BE2C (cell line): Measurements from ENCODE around the gene PALMD.

Experiments
- DNase-seq: peaks from one replicate; pipeline ENCODE4 v3.0.0-alpha.2; 2020
- H3K27me3 ChIP-seq: fragments of 250-450 bp; sonication (Bioruptor Pico); 2 replicates; pipeline ENCODE4 v1.5.1; 2020; ENCODE audit warnings: mild to moderate bottlenecking
- H3K36me3 ChIP-seq: fragments of 250-450 bp; sonication (Bioruptor Pico); 2 replicates; pipeline ENCODE4 v1.5.1; 2020; ENCODE audit warnings: mild to moderate bottlenecking
- H3K4me1 ChIP-seq: fragments of 250-450 bp; sonication (Bioruptor Pico); 2 replicates; pipeline ENCODE4 v1.5.1; 2020
- H3K4me3 ChIP-seq: 2 replicates; pipeline ENCODE4 v1.5.1; 2011; ENCODE audit warnings: low read depth, low read length
- H3K9me3 ChIP-seq: fragments of 250-450 bp; sonication (Bioruptor Pico); 2 replicates; pipeline ENCODE4 v1.5.1; 2020
- TF ChIP-seq, protein P1 (sequence below): IDR thresholded peaks from 2 replicates; pipeline ENCODE4 v1.5.1; 2012; ENCODE audit warnings: mild to moderate bottlenecking, low read depth, low read length

Gene PALMD

DNA sequence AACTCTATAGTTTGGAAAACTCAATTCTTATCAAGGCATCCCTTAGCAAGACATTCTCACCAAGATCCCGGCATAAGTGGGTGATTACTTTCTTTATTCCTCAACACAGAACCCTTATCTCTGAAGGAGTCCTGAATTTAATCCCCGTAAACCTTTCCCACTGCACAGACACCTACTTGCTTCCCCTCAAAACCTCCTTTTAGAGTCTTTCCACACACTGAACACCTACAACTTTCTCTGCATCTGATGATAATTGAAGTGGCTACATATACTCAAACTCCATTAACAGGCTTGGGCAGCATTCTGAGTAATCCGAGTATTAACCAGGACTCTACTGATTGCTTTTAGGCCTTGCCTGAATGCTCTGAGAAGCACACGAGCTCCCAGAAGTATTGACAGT, 23.5 kb downstream of the PALMD start:
- Histone ChIP-seq H3K27me3 (no peaks in the 10 kb centered on the region), H3K36me3 (peaks cover 5% of the 10 kb centered on the region; the same call in 1 of the 2 replicates), H3K4me1 (no peaks in the 10 kb centered on the region; the same call in 1 of the 2 replicates), H3K4me3 (no peak overlapping the region), H3K9me3 (no peaks in the 10 kb centered on the region)
- TF ChIP-seq, protein P1, sequence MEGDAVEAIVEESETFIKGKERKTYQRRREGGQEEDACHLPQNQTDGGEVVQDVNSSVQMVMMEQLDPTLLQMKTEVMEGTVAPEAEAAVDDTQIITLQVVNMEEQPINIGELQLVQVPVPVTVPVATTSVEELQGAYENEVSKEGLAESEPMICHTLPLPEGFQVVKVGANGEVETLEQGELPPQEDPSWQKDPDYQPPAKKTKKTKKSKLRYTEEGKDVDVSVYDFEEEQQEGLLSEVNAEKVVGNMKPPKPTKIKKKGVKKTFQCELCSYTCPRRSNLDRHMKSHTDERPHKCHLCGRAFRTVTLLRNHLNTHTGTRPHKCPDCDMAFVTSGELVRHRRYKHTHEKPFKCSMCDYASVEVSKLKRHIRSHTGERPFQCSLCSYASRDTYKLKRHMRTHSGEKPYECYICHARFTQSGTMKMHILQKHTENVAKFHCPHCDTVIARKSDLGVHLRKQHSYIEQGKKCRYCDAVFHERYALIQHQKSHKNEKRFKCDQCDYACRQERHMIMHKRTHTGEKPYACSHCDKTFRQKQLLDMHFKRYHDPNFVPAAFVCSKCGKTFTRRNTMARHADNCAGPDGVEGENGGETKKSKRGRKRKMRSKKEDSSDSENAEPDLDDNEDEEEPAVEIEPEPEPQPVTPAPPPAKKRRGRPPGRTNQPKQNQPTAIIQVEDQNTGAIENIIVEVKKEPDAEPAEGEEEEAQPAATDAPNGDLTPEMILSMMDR: no peak
- no peak for DNase-seq

DNA sequence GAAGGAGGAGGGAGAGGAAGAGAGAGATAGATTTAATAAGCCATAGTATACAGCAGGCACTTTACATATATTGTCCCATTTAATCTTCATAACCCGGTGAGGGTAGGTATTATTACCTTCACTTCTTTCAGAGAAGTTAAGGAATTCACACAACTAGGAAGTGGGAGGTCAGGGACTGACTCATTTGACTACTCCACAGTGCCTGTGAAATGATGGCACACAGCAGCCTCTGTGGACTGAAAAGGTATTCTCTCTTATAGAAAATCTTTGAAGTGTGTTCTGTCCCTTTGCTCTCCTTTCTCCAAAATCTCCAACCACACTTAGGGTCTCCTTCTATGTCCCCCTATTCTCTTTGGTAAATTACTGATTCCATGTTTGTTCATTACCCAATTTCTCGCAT, 23.9 kb downstream of the PALMD start:
- H3K4me3 ChIP-seq: no peak overlapping the region
- no peak for DNase-seq
- H3K36me3 ChIP-seq: peaks cover 5% of the 10 kb centered on the region; the same call in 1 of the 2 replicates
- no peaks in the 10 kb centered on the region; the same call in 1 of the 2 replicates for H3K4me1 ChIP-seq
- TF ChIP-seq, protein P1: no peak
- no peaks in the 10 kb centered on the region for H3K27me3 ChIP-seq
- no peaks in the 10 kb centered on the region for H3K9me3 ChIP-seq

DNA sequence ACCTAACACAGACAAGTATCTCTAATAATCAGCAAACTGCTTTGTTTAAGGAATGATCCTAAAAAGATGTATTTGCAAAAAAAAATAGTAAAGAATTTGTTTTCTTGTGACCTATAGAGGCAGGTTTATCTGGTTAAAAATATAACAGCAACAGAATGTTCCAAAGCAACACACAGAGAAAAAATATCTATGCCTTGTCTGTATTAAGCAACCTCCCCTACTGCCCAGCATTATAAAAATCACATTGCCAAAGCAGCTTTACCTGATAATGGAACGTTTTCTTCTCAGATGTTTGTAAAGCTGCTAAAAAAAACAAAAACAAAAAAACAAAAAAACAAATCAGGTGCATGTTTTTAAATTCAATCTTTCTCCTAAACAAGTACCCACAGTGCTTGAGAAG, 24.7 kb downstream of the PALMD start:
- TF ChIP-seq, protein P1: no peak
- H3K4me3 ChIP-seq: no peak overlapping the region
- no peaks in the 10 kb centered on the region for H3K27me3 ChIP-seq
- DNase-seq: no peak
- H3K4me1 ChIP-seq: no peaks in the 10 kb centered on the region; the same call in 1 of the 2 replicates
- H3K36me3 ChIP-seq: peaks cover 5% of the 10 kb centered on the region; the same call in 1 of the 2 replicates
- no peaks in the 10 kb centered on the region for H3K9me3 ChIP-seq

DNA sequence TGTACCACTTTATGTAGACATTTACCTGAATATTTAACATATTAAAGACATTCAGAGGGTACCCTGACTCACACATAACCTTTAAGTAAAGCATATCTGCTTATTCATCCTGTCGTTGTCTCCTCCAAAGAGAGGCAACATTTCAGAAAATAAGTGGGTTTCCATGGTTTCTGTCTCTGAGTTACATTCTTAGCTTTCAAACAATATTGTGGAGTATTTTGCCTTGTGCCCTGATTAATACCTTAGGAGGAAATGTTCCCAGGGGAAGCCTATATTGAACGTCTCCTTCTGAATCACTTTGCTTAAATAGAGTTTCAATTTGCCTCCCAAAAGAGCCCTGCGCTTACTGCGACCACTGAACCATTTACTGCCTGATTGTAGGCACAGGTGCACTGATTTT, 26.1 kb downstream of the PALMD start:
- TF ChIP-seq, protein P1: no peak
- H3K27me3 ChIP-seq: no peaks in the 10 kb centered on the region
- H3K9me3 ChIP-seq: no peaks in the 10 kb centered on the region
- H3K4me1 ChIP-seq: no peaks in the 10 kb centered on the region; the same call in 1 of the 2 replicates
- H3K36me3 ChIP-seq: peaks cover 5% of the 10 kb centered on the region; the same call in 1 of the 2 replicates
- DNase-seq: no peak
- no peak overlapping the region for H3K4me3 ChIP-seq

DNA sequence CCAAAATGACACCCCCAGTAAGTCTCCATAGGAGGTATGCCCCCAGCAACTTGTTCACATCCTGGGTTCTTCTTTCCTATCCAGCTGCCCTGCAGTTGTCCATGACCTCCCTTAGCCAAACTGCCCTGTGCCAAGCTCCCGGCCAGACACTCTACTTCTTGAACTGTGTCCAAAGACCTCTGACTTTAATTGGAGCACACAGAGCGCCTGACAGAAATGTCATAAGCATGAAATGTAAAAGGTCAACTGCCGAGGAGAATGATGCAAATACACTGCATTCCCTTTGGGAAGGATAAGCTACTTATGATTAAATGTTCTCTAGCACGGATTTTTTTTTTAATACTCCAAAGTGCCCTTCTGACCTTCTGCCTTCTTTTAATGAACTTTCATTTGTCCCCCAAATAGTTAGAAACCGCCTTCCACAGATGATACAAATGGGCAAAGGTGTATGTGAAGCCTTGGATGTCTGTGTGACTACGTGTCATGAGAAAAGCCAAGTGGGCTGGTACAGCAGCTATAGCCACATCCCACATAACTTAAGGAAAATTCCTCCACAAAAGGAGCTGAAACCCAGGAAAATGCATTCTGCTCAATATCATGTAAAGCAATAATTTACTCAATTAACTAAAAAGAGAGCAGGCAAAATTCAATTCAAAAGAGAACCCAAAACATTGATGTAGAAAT, 26.8 kb downstream of the PALMD start:
- no peak for DNase-seq
- H3K4me1 ChIP-seq: no peaks in the 10 kb centered on the region; the same call in 1 of the 2 replicates
- H3K9me3 ChIP-seq: no peaks in the 10 kb centered on the region
- no peaks in the 10 kb centered on the region for H3K27me3 ChIP-seq
- H3K4me3 ChIP-seq: no peak overlapping the region
- TF ChIP-seq, protein P1: no peak
- H3K36me3 ChIP-seq: peaks cover 5% of the 10 kb centered on the region; the same call in 1 of the 2 replicates

DNA sequence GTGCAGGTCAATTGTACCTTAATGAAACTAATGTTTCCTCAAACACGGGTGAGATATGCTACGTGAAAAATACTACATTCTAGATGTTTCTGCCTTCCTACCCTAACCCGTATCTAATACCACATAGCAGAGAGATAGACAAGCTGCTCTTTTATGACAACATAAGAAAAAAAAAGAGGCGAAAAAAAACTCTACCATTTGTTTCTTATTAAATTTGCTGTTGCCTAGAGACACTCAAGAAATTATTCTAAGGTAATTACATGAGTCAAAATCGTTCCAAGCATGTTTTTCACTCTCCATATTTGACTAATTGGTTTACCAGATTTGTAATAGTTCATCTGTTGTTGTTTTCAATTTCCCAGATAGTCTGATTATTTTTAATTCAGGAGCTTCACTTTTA, 27.4 kb downstream of the PALMD start:
- TF ChIP-seq, protein P1: no peak
- no peak for DNase-seq
- peaks cover 4% of the 10 kb centered on the region; the same call in 1 of the 2 replicates for H3K36me3 ChIP-seq

More for the DNA sequence above, 27.4 kb downstream of the PALMD start:
- Histone ChIP-seq H3K9me3 (no peaks in the 10 kb centered on the region), H3K27me3 (no peaks in the 10 kb centered on the region), H3K4me3 (no peak overlapping the region), H3K4me1 (no peaks in the 10 kb centered on the region; the same call in 1 of the 2 replicates)
